GM13976 (cell line): ENCODE measurements around the gene RASGRF1.

Experiments used
- DNase-seq: peaks from one replicate; pipeline ENCODE4 v3.0.0; 2012; ENCODE audit warnings: low spot score
- CTCF ChIP-seq: IDR thresholded peaks from 2 replicates; pipeline ENCODE4 v1.5.1; 2012; ENCODE audit warnings: borderline replicate concordance, mild to moderate bottlenecking; ENCODE audit not compliant: insufficient read depth; ENCODE audit errors: extremely low read depth, missing control alignments, control extremely low read depth
- in situ Hi-C: fragments of 300-500 bp; cut with MboI; formaldehyde crosslinking; loops from one replicate; pipeline ENCODE4 v1.12.0; 2022; ENCODE audit warnings: low sequenced_read_pairs, mixed read lengths, inconsistent platforms; ENCODE audit not compliant: unreplicated experiment

RASGRF1 gene

GRCh38 chr15:79036323-79036722, 54.3 kb downstream of the RASGRF1 start:
- DNase-seq = no peak
- TF ChIP-seq CTCF = no peak
- in situ Hi-C loops = no loop called here

GRCh38 chr15:79035814-79036213, 54.8 kb downstream of the RASGRF1 start:
- no peak for TF ChIP-seq CTCF
- in situ Hi-C loops = no loop called here
- no peak for DNase-seq

GRCh38 chr15:79035111-79035601, 55.4 kb downstream of the RASGRF1 start:
- in situ Hi-C loops = no loop called here
- DNase-seq = peak; percentile 67
- peak; percentile 3 for TF ChIP-seq CTCF

- DNase-seq = no peak
- in situ Hi-C loops = no loop called here
- no peak for TF ChIP-seq CTCF
Measured at GRCh38 chr15:79034284-79034683, 56.3 kb downstream of the RASGRF1 start.

GRCh38 chr15:79032656-79033055, 57.9 kb downstream of the RASGRF1 start:
- TF ChIP-seq CTCF = no peak
- no peak for DNase-seq
- in situ Hi-C loops = no loop called here

- in situ Hi-C loops = no loop called here
- TF ChIP-seq CTCF = no peak
- DNase-seq = no peak
Measured at GRCh38 chr15:79031821-79032220, 58.8 kb downstream of the RASGRF1 start.

- TF ChIP-seq CTCF = no peak
- in situ Hi-C loops = no loop called here
Measured at GRCh38 chr15:79031201-79031600, 59.4 kb downstream of the RASGRF1 start.

More at GRCh38 chr15:79031201-79031600, 59.4 kb downstream of the RASGRF1 start:
- no peak for DNase-seq
